Esophagus squamous epithelium (tissue), 5 donors: ENCODE data around the gene CROCC. TPM values are rescaled to one million over a fixed set of nuclear protein-coding genes. Genes with fewer than 3 reads are reported as not detected.

Experiments used
- DNase-seq: peaks from one replicate; lab custom pipeline; 2025; lab: John Stamatoyannopoulos, UW
- H3K27ac ChIP-seq, 4 donors: fragments of 200-600 bp; sonication (generic); one replicate each; pipeline ENCODE4 v1.5.1; 2016 to 2019; ENCODE audit warnings: mild to moderate bottlenecking in 1 of 4
- H3K27me3 ChIP-seq, 4 donors: fragments of 200-600 bp; sonication (generic); 1 replicate in 3 of 4; 2 replicates in 1 of 4; pipeline versions ENCODE4 v1.5.1 to v1.6.0; 2017 to 2021; ENCODE audit warnings: antibody characterized with exemption in 1 of 4
- H3K36me3 ChIP-seq, 3 donors: fragments of 200-600 bp; sonication (generic); one replicate each; pipeline ENCODE4 v1.5.1; 2016 to 2019
- H3K4me1 ChIP-seq, 3 donors: fragments of 200-600 bp; sonication (generic); one replicate each; pipeline ENCODE4 v1.5.1; 2017 to 2019
- H3K4me3 ChIP-seq, 4 donors: fragments of 200-600 bp; sonication (generic); 1 replicate in 3 of 4; 2 replicates in 1 of 4; pipeline ENCODE4 v1.5.1; 2016 to 2019; ENCODE audit warnings: mild to moderate bottlenecking in 2 of 4, moderate library complexity in 1 of 4
- H3K9me3 ChIP-seq, 3 donors: fragments of 200-600 bp; sonication (generic); one replicate each; pipeline ENCODE4 v1.5.1; 2016 to 2019
- CTCF ChIP-seq, 6 experiments: fragments of 450-650 bp in 4 of 6; fragments of 200-600 bp in 2 of 6; sonication (generic) in 2 of 6; IDR thresholded peaks; one replicate each; pipeline ENCODE4 v1.5.1; 2016 to 2019; ENCODE audit warnings: antibody characterized with exemption in 6 of 6, mild to moderate bottlenecking in 4 of 6, moderate library complexity in 4 of 6
- POLR2A ChIP-seq, 4 donors: fragments of 450-650 bp; IDR thresholded peaks; one replicate each; pipeline ENCODE4 v1.6.1; 2017; ENCODE audit warnings: antibody characterized with exemption in 4 of 4, mild to moderate bottlenecking in 4 of 4, moderate library complexity in 3 of 4
- WGBS, 2 donors: methylation state at CpG; one replicate each; pipeline ENCODE4 v1.1.5; 2018; 5-methylcytosine and 5-hydroxymethylcytosine counted together
- intact Hi-C: fragments of 100-400 bp; cut with DNase I; formaldehyde crosslinking; loops from one replicate; pipeline ENCODE4 v1.15.0; 2022
- total RNA-seq, 4 donors: library from RNA; depleted of rRNA; stranded (reverse); fragments of >200 nt; gene quantifications; one replicate each; pipeline ENCODE4 v1.1.0, GENCODE V29; 2016
- donor health status: DM: yes; HTN: yes; CAD: no.

Gene CROCC
- total RNA-seq, 4 donors from 2014 or later = 8.5 to 43.1 (median 30.2) TPM

- 75 to 96% methylated on average over 2 to 12 of the region's 18 CpGs for WGBS, 2 donors
- DNase-seq = no peak
- intact Hi-C loops = no loop called here
- Histone ChIP-seq H3K4me3 (no peak overlapping the region), H3K27ac (no peak overlapping the region), H3K9me3 (no peaks in the 10 kb centered on the region), H3K4me1 (peaks cover 0 to 17% (median 3%) of the 10 kb centered on the region in 3 donors), H3K36me3 (peaks cover 0 to 56% (median 5%) of the 10 kb centered on the region in 3 donors), H3K27me3 (no peaks in the 10 kb centered on the region)
- TF ChIP-seq CTCF (IDR thresholded peaks at IDR 0.05) (no peak), POLR2A (IDR thresholded peaks at IDR 0.05) (no peak)
Observed at GRCh38 chr1:16954579-16954978, 32.8 kb downstream of the CROCC start.

DNA sequence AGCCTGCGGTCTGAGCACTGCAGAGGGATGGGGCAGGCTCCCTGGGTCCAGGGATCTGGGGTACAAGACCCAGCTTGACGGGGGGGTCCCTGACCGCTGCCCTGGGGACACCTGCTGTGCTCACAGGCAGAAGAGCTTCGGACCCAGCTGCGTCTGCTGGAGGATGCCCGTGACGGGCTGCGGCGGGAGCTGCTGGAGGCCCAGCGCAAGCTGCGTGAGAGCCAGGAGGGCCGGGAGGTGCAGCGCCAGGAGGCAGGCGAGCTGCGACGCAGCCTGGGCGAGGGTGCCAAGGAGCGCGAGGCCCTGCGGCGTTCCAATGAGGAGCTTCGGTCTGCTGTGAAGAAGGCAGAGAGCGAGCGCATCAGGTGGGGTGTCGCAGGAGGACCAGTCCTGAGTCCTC lies 33.5 kb downstream of the CROCC start:
- Histone ChIP-seq H3K4me3 (no peak overlapping the region), H3K36me3 (peaks cover 0 to 56% (median 5%) of the 10 kb centered on the region in 3 donors), H3K27me3 (no peaks in the 10 kb centered on the region), H3K9me3 (no peaks in the 10 kb centered on the region), H3K27ac (no peak overlapping the region), H3K4me1 (peaks cover 0 to 14% (median 3%) of the 10 kb centered on the region in 3 donors)
- WGBS, 2 donors = 90% methylated on average over 2 to 12 of the region's 25 CpGs
- no peak for DNase-seq
- intact Hi-C loops = no loop called here
- TF ChIP-seq POLR2A (IDR thresholded peaks at IDR 0.05) = no peak
- TF ChIP-seq CTCF (IDR thresholded peaks at IDR 0.05) = no peak

DNA sequence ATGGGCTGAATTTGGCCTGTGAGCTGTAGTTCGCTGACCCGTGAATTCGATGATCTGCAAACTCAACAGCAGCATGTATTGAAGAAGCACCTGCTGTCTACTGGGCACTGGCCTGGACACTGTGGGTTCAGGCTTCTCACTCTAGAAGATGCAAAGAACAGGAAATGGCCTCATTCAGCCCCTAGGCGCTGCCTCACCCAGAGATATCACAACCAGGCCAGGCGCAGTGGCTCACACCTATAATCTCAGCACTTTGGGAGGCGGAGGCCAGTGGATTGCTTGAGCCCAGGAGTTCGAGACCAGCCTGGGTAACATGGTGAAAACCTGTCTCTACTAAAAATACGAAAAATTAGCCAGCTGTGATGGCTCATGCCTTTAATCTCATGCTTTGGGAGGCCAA lies 35.0 kb downstream of the CROCC start:
- Histone ChIP-seq H3K27ac (no peak overlapping the region), H3K4me1 (peaks cover 0 to 21% (median 2%) of the 10 kb centered on the region in 3 donors), H3K27me3 (no peaks in the 10 kb centered on the region), H3K4me3 (no peak overlapping the region), H3K36me3 (peaks cover 0 to 56% (median 5%) of the 10 kb centered on the region in 3 donors), H3K9me3 (no peaks in the 10 kb centered on the region)
- no peak for DNase-seq
- intact Hi-C loops = no loop called here
- TF ChIP-seq CTCF (IDR thresholded peaks at IDR 0.05) (no peak), POLR2A (IDR thresholded peaks at IDR 0.05) (no peak)
- 88 to 94% methylated on average over 7 to 8 of the region's 8 CpGs for WGBS, 2 donors

DNA sequence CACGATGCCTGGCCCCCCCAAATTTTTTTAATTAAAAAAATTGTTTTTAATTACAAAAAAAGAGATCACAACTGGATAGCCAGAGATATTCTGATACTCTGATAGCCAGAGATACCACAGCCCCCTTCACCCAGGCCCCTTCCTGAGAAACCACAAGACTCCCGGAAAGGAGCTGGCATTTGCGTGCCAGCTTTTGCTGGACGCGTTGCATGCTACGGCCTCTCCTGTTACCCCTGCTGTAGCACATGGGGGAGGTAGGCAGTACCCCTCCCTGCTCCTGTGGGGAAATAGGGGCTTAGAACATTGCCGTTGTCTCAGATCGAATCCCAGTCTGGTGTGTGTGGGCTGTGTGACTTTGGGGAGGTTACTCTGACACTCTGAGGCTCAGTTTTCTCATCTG lies 36.0 kb downstream of the CROCC start:
- H3K27ac ChIP-seq = no peak overlapping the region
- H3K4me1 ChIP-seq = peaks cover 0 to 16% (median 0%) of the 10 kb centered on the region in 3 donors
- intact Hi-C loops = no loop called here
- no peaks in the 10 kb centered on the region for H3K27me3 ChIP-seq
- no peak overlapping the region for H3K4me3 ChIP-seq
- WGBS, 2 donors = 78 to 88% methylated on average over 2 to 8 of the region's 8 CpGs
- DNase-seq = no peak
- peaks cover 0 to 57% (median 5%) of the 10 kb centered on the region in 3 donors for H3K36me3 ChIP-seq
- TF ChIP-seq CTCF (IDR thresholded peaks at IDR 0.05) = no peak
- no peak for TF ChIP-seq POLR2A (IDR thresholded peaks at IDR 0.05)
- no peaks in the 10 kb centered on the region for H3K9me3 ChIP-seq

DNA sequence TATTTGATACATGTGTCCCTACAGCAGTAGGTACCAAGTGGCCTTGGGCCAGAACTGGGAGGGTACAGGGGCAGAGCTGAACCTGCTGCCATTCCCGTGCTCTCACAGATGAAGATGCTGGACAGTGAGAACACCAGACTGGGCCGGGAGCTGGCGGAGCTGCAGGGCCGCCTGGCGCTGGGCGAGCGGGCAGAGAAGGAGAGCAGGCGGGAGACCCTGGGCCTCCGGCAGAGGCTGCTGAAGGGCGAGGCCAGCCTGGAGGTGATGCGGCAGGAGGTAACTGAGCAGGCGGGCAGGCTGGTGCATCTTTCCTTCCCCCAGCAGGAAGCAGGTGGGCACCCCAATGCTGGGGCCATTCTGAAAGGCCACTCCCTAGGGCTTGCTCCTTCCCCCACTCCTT lies 36.7 kb downstream of the CROCC start:
- H3K36me3 ChIP-seq = peaks cover 0 to 65% (median 5%) of the 10 kb centered on the region in 3 donors
- 96% methylated on average over 11 of the region's 12 CpGs; no CpG with 5 or more reads in 1 of the 2 donors for WGBS, 2 donors
- intact Hi-C loops = no loop called here

More for the DNA sequence above, 36.7 kb downstream of the CROCC start:
- TF ChIP-seq CTCF (IDR thresholded peaks at IDR 0.05) (no peak), POLR2A (IDR thresholded peaks at IDR 0.05) (no peak)
- H3K4me1 ChIP-seq = peaks cover 0 to 16% (median 0%) of the 10 kb centered on the region in 3 donors
- H3K4me3 ChIP-seq = no peak overlapping the region
- no peaks in the 10 kb centered on the region for H3K9me3 ChIP-seq
- H3K27me3 ChIP-seq = no peaks in the 10 kb centered on the region
- DNase-seq = no peak
- H3K27ac ChIP-seq = no peak overlapping the region
